ENCODE results near the gene PRSS3.

GRCh38 chr9:33765411-33765810, 29.9 kb upstream of the PRSS3 start:
- TF ChIP-seq, protein P1, sequence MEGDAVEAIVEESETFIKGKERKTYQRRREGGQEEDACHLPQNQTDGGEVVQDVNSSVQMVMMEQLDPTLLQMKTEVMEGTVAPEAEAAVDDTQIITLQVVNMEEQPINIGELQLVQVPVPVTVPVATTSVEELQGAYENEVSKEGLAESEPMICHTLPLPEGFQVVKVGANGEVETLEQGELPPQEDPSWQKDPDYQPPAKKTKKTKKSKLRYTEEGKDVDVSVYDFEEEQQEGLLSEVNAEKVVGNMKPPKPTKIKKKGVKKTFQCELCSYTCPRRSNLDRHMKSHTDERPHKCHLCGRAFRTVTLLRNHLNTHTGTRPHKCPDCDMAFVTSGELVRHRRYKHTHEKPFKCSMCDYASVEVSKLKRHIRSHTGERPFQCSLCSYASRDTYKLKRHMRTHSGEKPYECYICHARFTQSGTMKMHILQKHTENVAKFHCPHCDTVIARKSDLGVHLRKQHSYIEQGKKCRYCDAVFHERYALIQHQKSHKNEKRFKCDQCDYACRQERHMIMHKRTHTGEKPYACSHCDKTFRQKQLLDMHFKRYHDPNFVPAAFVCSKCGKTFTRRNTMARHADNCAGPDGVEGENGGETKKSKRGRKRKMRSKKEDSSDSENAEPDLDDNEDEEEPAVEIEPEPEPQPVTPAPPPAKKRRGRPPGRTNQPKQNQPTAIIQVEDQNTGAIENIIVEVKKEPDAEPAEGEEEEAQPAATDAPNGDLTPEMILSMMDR (optimal IDR thresholded peaks at IDR 0.05 in 1 of 3, IDR thresholded peaks at IDR 0.05 in 1 of 3, conservative IDR thresholded peaks at IDR 0.05 in 1 of 3; ENCODE audit: extremely low read depth in 1 of 3, insufficient read depth in 2 of 3, low read length in 3 of 3): no peak
- no peak for TF ChIP-seq EZH2 (IDR thresholded peaks at IDR 0.05; ENCODE audit: low read length)
